ENCODE measurements around the gene KNL1.
"Not testable (repeated sequence)": the region's sequence is repeated elsewhere in the genome, so short reads cannot be mapped to it uniquely, and the experiment has no call there.

Gene KNL1

DNA sequence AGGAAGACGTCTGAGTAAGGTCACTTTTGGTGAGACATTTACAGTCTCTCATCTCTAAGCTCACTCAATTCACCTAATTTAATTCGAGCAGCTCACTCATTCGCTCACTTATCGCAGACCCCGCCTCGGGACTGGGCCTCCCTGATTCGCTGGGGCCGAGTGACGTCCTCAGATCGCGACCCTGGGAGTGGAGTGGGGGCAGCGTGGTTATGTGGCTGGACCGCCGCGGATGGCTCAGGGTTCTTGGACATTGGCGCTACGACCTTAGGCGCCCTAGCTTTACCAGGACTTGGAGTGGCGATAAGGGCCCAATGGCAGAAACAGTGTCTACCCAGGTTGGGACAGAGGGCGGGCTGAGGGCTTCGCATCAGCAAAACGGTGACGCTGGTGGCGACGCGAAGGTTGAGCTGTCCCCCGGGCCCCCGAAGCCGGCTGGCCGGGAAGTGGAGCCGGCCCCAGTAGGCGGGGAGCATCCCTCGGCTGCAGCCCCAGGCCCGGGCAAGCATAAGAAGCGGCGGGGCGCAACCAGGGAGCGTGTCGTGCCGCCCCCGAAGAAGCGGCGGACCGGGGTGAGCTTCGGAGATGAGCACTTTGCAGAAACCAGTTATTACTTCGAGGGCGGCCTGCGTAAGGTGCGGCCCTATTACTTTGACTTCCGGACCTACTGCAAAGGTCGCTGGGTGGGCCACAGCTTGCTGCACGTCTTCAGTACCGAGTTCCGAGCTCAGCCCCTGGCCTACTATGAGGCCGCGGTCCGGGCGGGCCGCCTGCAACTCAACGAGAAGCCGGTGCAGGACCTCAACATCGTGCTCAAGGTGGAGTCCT, 24.7 kb upstream of the KNL1 start, which contains the start of gene RPUSD2:
RPUSD2 (plus strand) TSS at position 171 of the 825 bp plus-strand sequence; CDS start at position 210, 39 bp downstream.
- H3K4me1 Mint-ChIP-seq: peaks cover 30% of the 10 kb centered on the region

DNA sequence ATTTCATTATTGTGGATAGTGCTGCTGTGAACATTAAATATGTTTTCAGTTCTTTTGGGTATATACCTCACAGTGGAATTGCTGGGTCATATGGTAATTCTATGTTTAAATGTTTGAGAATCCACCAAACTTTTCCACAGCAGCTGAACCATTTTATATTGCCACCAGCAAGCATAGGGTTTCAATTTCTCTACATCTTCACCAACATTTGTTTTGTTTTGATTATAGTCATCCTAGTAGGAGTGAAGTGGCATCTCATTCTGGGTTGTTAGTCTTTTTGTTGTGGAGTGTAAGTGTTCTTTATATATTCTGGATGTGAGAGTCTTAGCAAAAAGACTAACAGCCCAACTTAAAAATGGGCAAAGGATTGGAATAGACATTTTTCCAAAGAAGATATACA, 18.9 kb upstream of the KNL1 start:
- ATAC-seq: no peak
- no peak overlapping the region for H3K4me3 Mint-ChIP-seq
- DNase-seq (ENCODE audit: low spot score in 2 of 2): no peak
- H3K9me3 Mint-ChIP-seq: no peaks in the 10 kb centered on the region
- peak overlapping the region; percentile 70 for H3K27ac Mint-ChIP-seq
- peaks cover 41% of the 10 kb centered on the region for H3K36me3 Mint-ChIP-seq
- H3K4me1 Mint-ChIP-seq: peaks cover 25% of the 10 kb centered on the region

More for the DNA sequence above, 24.7 kb upstream of the KNL1 start, which contains the start of gene RPUSD2:
- Mint-ChIP-seq H3K9me3 (no peaks in the 10 kb centered on the region), H3K36me3 (peaks cover 38% of the 10 kb centered on the region), H3K4me3 (peak within 1 kb of the TSS; percentile 92), H3K27ac (peak within 1 kb of the TSS; percentile 95)
- ATAC-seq (peak; percentile 82), DNase-seq (ENCODE audit: low spot score in 2 of 2) (peak; percentile 90 to 96)

DNA sequence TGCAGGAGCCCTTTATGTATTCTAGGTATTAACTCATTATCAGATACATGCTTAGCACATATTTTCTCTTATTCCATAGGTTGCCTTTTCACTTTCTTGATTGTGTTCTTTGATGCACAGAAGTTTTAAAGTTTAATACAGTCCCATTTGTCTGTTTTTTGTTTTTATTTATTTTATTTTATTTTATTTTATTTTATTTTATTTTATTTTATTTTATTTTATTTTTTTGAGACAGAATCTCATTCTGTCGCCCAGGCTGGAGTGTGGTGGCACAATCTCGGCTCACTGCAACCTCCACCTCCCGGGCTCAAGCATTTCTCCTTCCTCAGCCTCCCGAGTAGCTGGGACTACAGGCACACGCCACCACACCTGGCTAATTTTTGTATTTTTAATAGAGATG, 17.1 kb upstream of the KNL1 start:
- not testable (repeated sequence) for DNase-seq (ENCODE audit: low spot score in 2 of 2); H3K4me3 Mint-ChIP-seq; H3K9me3 Mint-ChIP-seq; H3K27ac Mint-ChIP-seq; ATAC-seq
- H3K36me3 Mint-ChIP-seq: peaks cover 39% of the 10 kb centered on the region
- H3K4me1 Mint-ChIP-seq: peaks cover 18% of the 10 kb centered on the region

DNA sequence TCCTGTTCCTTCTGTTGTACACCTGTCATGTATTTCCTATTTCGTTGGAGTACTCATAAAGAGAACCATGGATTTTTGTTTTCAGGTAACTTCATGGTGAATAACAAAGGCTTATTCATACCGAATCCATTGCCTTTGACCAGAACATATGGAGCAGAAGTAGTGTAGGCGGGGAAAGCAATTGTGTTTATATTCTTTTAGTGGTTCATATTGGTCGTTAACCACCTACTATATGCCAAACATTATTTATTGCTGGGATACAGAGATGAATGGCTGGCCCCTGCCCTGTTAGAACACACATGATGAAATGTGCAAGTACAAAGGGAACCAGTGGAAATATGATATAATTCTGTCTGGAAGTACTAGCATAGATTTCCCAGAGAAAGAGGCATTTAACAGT, 15.2 kb upstream of the KNL1 start:
- no peak for ATAC-seq
- Mint-ChIP-seq H3K4me3 (no peak overlapping the region), H3K4me1 (peaks cover 12% of the 10 kb centered on the region), H3K36me3 (peaks cover 20% of the 10 kb centered on the region), H3K9me3 (no peaks in the 10 kb centered on the region), H3K27ac (peak overlapping the region; percentile 21)
- no peak for DNase-seq (ENCODE audit: low spot score in 2 of 2)

DNA sequence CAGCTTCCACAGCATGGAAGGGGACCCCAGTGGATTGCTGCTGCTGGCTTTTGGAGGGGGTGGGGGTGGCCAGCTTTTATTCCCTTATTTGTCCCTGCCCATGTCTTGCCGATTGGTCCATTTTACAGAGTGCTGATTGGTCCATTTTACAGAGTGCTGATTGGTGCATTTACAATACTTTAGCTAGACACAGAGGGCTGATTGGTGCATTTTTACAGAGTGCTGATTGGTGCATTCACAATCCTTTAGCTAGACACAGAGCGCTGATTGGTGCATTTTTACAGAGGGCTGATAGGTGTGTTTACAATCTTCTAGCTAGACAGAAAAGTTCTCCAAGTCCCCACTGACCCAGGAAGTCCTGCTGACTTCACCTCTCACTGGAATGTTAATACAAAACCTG, 12.3 kb upstream of the KNL1 start:
- H3K36me3 Mint-ChIP-seq; H3K4me3 Mint-ChIP-seq; H3K9me3 Mint-ChIP-seq; H3K27ac Mint-ChIP-seq; DNase-seq (ENCODE audit: low spot score in 2 of 2); H3K4me1 Mint-ChIP-seq; ATAC-seq: not testable (repeated sequence)

DNA sequence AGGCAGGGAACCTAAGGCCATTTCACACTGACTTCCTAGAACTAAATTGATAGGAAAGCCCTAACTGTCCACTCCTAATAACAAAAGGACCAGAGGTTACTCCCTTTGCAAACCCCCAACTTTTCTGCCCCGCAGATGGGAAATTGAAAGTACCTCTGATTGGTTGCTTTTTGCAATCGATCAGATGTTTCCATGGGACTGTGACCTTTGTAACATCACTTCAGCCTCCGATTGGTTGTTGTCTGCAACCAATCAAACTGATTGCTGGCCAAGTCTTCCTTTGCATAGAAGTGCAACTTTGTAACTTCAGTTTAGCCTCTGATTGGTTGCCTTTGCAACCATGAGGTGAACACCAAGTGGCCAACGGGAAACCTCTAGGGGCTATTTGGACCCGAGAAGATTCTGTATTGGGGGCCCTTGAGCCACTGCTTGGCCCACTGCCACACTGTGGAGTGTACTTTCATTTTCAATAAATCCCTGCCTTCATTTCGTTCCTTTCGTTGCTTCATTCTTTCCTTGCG, 11.3 kb upstream of the KNL1 start:
- no peak overlapping the region for H3K4me3 Mint-ChIP-seq
- no peaks in the 10 kb centered on the region for H3K4me1 Mint-ChIP-seq
- H3K9me3 Mint-ChIP-seq: no peaks in the 10 kb centered on the region
- no peak overlapping the region for H3K27ac Mint-ChIP-seq
- ATAC-seq (peak; percentile 39), DNase-seq (ENCODE audit: low spot score in 2 of 2) (no peak)
- H3K36me3 Mint-ChIP-seq: no peaks in the 10 kb centered on the region

DNA sequence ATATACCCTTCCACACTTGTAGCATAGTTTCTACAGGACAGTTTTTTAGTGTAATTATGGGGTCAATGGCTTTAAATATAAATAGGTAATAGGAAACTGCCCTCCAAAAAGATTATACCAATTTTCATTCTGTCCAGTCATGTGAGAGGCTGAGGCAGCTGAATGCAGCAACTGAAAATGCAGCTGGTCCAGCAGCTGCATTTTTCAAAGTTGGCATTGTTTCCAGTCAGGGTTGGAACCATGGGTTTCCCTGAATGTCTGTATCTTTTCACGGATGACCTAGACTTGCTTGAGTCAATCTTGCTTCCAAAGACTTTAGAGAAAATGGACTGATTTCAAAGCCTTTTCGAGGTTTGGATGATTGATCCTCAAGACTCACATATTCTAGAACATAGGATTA, 9.9 kb upstream of the KNL1 start:
- no peaks in the 10 kb centered on the region for H3K4me1 Mint-ChIP-seq

DNA sequence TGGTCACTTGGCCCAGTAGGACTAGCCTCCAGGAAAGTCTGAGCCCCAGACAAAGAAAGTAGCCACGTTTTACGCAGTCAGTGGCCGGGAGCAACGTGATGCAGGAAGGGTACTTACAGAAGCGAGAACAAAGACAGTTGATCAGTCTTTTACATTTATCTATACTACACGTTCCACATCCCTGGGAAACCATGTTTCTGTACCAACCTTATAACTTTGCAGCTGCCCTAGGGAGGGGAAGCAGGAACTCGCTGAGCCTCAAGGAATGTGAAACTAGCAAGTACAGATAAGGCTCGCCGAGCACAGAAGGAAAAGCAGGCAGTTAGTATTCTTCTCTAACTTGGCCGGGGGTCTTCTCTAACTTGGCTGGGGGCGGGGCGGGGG, 3.4 kb upstream of the KNL1 start:
- peak overlapping the region; percentile 88 for H3K4me3 Mint-ChIP-seq
- H3K36me3 Mint-ChIP-seq: peaks cover 25% of the 10 kb centered on the region
- H3K4me1 Mint-ChIP-seq: peaks cover 34% of the 10 kb centered on the region
- no peak for DNase-seq (ENCODE audit: low spot score in 2 of 2)
- no peak for ATAC-seq
- H3K9me3 Mint-ChIP-seq: no peaks in the 10 kb centered on the region
- no peak overlapping the region for H3K27ac Mint-ChIP-seq

More for the DNA sequence above, 9.9 kb upstream of the KNL1 start:
- Mint-ChIP-seq H3K27ac (no peak overlapping the region), H3K9me3 (no peaks in the 10 kb centered on the region), H3K4me3 (no peak overlapping the region), H3K36me3 (no peaks in the 10 kb centered on the region)
- ATAC-seq (no peak), DNase-seq (ENCODE audit: low spot score in 2 of 2) (no peak)

DNA sequence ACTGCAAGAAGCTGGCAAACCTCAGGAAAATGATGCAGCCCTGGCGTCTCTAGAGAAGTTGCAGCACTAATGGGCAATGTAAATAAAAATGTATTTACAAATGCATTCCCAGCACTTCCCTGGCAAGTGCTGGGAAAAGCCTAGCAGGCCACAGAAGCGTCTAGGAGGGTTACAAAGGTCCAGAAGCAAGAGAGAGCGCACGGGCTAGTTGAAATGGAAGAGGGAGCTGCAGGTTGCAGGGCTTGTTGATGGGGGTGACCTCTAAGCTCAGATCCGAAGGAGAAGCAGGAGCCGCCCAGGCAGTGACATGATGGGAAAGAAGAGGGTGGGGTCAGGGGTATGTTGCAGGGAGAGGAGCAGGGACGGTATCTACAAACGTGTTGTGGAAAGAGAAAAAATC, 2.7 kb upstream of the KNL1 start:
- H3K27ac Mint-ChIP-seq: no peak overlapping the region
- H3K9me3 Mint-ChIP-seq: no peaks in the 10 kb centered on the region
- DNase-seq (ENCODE audit: low spot score in 2 of 2) (no peak), ATAC-seq (no peak)
- H3K4me3 Mint-ChIP-seq: no peak overlapping the region
- H3K4me1 Mint-ChIP-seq: peaks cover 34% of the 10 kb centered on the region
- H3K36me3 Mint-ChIP-seq: peaks cover 25% of the 10 kb centered on the region

DNA sequence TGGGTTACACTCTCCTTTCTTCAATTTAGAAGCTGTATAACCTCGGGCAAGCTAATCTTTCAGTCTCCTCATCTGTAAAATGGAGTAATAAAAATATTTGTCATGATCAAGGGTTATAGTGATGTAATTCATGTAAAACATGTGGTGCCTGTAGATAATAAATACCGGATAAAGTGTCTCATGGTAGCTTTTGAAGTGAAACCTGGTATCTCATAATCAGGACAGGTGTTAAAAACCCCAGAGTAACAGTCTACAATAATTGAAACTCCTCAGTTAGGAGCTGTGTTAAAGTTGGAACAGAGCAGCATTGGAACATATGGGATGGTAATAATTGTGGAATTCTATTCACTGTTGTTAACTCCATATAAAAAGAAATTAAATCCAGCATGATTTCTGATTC, 884 bp upstream of the KNL1 start:
- no peak for DNase-seq (ENCODE audit: low spot score in 2 of 2)
- H3K4me1 Mint-ChIP-seq: peaks cover 34% of the 10 kb centered on the region
- peak overlapping the region; percentile 99 for H3K27ac Mint-ChIP-seq
- H3K36me3 Mint-ChIP-seq: peaks cover 25% of the 10 kb centered on the region
- no peaks in the 10 kb centered on the region for H3K9me3 Mint-ChIP-seq
- ATAC-seq: no peak
- H3K4me3 Mint-ChIP-seq: peak overlapping the region; percentile 83

DNA sequence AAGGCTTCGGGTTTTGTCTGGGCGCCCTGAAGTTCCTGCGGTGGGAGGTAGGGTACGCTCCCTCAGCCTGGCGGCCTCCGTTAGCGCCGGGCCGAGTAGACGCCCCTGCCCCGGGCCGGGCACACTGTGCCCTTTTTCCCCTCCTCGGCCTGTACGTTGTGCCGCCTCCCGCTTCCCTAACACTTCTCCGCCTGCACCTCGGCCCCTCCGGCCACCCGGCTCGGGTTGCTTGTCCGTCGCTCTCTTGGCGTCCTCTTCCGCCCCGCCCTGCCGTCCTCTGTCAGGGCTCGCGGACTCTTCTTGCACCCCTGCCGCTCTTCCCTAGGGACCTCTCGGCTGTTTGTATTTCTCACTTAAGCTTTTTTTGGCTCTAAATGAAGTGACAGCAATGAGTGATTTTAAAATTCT, 384 bp downstream of the KNL1 start:
- H3K27ac Mint-ChIP-seq: peak overlapping the region; percentile 99
- H3K4me3 Mint-ChIP-seq: peak overlapping the region; percentile 83
- ATAC-seq: peak; percentile 70
- H3K36me3 Mint-ChIP-seq: peaks cover 25% of the 10 kb centered on the region
- no peaks in the 10 kb centered on the region for H3K9me3 Mint-ChIP-seq
- peaks cover 32% of the 10 kb centered on the region for H3K4me1 Mint-ChIP-seq
- DNase-seq (ENCODE audit: low spot score in 2 of 2): no peak

DNA sequence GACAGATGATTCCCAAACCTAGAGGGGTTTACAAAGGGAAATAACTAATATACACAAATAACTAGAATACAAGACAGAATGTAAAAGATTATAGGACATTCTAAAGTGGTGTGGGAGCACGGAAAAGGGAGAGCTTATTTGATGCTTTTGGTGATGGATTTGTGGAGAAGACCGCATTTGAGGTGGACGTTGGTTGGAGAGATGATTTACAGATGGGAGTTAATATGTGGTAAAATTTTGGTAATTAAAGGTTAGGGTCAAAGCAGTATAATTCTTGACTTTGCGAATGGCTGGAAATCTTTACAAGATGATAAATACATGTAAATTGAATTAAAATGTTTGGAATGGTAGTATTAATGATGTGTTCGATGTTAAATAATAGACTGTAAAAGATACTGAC, 1.2 kb downstream of the KNL1 start:
- peaks cover 24% of the 10 kb centered on the region for H3K4me1 Mint-ChIP-seq
- H3K4me3 Mint-ChIP-seq: peak overlapping the region; percentile 83
- peaks cover 25% of the 10 kb centered on the region for H3K36me3 Mint-ChIP-seq
- no peak overlapping the region for H3K27ac Mint-ChIP-seq
- DNase-seq (ENCODE audit: low spot score in 2 of 2) (no peak), ATAC-seq (no peak)
- no peaks in the 10 kb centered on the region for H3K9me3 Mint-ChIP-seq

DNA sequence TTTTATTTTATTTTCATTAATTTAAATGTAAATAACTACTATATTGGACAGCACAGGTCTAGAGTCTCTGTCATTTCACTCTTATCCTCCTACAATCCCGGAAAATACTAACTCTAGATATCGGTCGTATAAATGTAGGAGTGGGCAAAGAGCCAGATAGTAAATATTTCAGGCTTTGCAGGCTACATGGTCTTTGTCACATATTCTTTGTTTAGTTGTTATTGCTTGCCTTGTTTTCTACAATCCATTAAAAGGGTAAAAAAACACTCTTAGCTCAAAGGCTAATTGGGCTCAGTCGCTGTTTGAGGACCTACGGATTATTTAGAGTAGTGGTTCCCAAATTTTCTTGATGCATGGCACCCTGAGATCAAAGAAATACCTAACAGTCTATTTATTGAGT, 1.7 kb downstream of the KNL1 start:
- Mint-ChIP-seq H3K27ac (no peak overlapping the region), H3K9me3 (no peaks in the 10 kb centered on the region), H3K4me3 (no peak overlapping the region), H3K36me3 (peaks cover 25% of the 10 kb centered on the region), H3K4me1 (peaks cover 21% of the 10 kb centered on the region)
- DNase-seq (ENCODE audit: low spot score in 2 of 2) (no peak), ATAC-seq (no peak)

DNA sequence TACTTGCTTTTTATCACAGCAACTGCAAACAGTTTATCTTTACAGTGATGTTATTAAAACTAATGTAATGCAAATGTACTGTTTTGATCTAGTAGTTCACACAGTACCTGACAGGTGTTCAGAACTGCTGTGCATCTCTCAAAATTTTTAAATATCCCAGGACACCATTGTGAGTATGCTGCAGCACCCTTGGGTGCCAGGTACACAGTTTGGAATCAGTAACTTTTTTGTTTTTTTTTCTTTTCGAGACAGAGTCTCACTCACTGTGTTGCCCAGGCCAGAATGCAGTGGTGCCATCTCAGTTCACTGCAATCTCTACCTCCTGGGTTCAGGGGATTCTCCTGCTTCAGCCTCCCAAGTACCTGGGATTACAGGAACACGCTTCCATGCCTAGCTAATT, 3.0 kb downstream of the KNL1 start:
- H3K9me3 Mint-ChIP-seq: no peaks in the 10 kb centered on the region
- ATAC-seq (no peak), DNase-seq (ENCODE audit: low spot score in 2 of 2) (no peak)
- H3K36me3 Mint-ChIP-seq: peaks cover 25% of the 10 kb centered on the region
- no peak overlapping the region for H3K4me3 Mint-ChIP-seq
- H3K27ac Mint-ChIP-seq: no peak overlapping the region
- peaks cover 21% of the 10 kb centered on the region for H3K4me1 Mint-ChIP-seq

DNA sequence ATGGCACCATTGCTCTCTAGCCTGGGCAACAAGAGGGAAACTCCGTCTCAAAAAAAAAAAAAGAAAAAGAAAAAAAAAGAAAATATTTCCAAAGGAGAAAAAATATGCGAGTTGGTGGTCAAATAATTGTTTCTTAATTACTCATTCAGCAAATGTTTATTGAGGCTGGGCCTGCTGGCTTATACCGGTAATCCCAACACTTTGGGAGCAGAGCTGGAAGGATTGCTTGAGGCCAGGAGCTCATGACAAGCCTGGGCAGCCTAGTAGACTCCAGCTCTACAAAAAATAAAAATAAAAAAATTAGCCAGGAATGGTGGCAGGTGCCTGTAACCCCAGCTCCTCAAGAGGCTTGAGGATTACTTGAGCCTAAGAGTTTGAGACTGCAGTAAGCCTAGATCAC, 4.1 kb downstream of the KNL1 start:
- Mint-ChIP-seq H3K4me3 (no peak overlapping the region), H3K36me3 (peaks cover 14% of the 10 kb centered on the region), H3K4me1 (peaks cover 15% of the 10 kb centered on the region), H3K27ac (no peak overlapping the region), H3K9me3 (no peaks in the 10 kb centered on the region)
- DNase-seq (ENCODE audit: low spot score in 2 of 2) (no peak), ATAC-seq (no peak)

DNA sequence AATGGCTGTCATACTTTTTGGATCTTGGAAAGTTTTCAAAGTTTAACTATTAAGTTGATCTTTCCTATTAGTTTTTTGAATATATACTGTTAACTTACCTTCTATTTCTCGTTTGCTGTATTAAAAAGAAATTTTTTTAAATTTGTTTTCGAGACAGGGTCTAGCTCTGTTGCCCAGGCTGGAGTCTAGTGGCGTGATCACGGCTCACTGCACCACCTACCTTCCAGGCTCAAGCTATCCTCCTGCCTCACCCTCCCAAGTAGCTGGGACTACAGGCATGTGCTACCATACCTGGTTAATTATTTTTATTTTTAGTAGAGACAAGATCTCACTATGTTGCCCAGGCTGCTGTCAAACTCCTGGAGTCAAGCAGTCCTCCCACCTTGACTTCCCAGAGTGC, 4.6 kb downstream of the KNL1 start:
- ATAC-seq (no peak), DNase-seq (ENCODE audit: low spot score in 2 of 2) (no peak)
- Mint-ChIP-seq H3K27ac (no peak overlapping the region), H3K4me1 (peaks cover 9% of the 10 kb centered on the region), H3K9me3 (no peaks in the 10 kb centered on the region), H3K4me3 (no peak overlapping the region), H3K36me3 (peaks cover 8% of the 10 kb centered on the region)
